GM19438 (cell line): ENCODE results near the gene TBP.
"Not testable (repeated sequence)": the region's sequence is repeated elsewhere in the genome, so short reads cannot be mapped to it uniquely, and the experiment has no call there.

Source experiments
- ATAC-seq: cut with Tn5 transposase; IDR thresholded peaks from one replicate; pipeline ENCODE4 v1.9.1; 2021; ENCODE audit warnings: low read depth; ENCODE audit not compliant: unreplicated experiment

Gene TBP

DNA sequence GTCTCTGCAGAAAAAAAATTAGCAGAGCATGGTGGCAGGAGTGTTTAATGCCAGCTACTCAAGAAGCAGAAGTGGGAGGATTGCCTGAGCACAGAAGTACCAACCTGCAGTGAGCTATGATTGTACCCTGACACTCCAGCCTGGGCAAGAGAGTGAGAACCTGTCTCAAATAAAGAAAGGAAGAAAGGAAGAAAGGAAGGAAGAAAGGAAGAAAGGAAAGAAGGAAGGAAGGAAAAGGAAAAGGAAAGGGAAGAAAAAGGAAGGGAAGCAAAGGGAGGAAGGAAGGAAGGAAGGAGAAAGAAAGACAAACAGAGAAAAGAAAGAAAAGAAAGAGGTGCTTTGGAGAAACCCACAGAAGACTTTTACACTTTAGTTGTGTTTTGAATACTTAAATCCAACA is 43.1 kb downstream of the TBP start:
- no peak for ATAC-seq

- ATAC-seq = no peak
These were observed 51.5 kb downstream of the TBP start for GRCh38 chr6:170605574-170606259.

- ATAC-seq = not testable (repeated sequence)
These were observed 55.1 kb downstream of the TBP start for GRCh38 chr6:170609225-170609624.

GRCh38 chr6:170612256-170612804 is 58.2 kb downstream of the TBP start:
- peak; percentile 87 for ATAC-seq

GRCh38 chr6:170616020-170616554 is 61.9 kb downstream of the TBP start:
- not testable (repeated sequence) for ATAC-seq
